ENCODE measurements around the gene DGKG. TPM values are rescaled to one million over a fixed set of nuclear protein-coding genes. Genes with fewer than 3 reads are reported as not detected.

Gene DGKG
- total RNA-seq, 1 donor from 2014 or later: 4.7 TPM

- no peaks in the 10 kb centered on the region for H3K4me1 ChIP-seq
- DNase-seq (no peak), ATAC-seq (no peak)
- H3K9me3 ChIP-seq: no peaks in the 10 kb centered on the region
- no peaks in the 10 kb centered on the region for H3K27me3 ChIP-seq
- H3K27ac ChIP-seq: no peak overlapping the region
- intact Hi-C loops (cut with DNase I): no loop called here
- no peak overlapping the region for H3K4me3 ChIP-seq
- TF ChIP-seq CTCF (IDR thresholded peaks at IDR 0.05): no peak
- no peaks in the 10 kb centered on the region for H3K36me3 ChIP-seq
Measured at GRCh38 chr3:186132487-186132886, 229.5 kb downstream of the DGKG start.

GRCh38 chr3:186129206-186129605 is 232.8 kb downstream of the DGKG start:
- no peak for TF ChIP-seq CTCF (IDR thresholded peaks at IDR 0.05)
- no peak for ATAC-seq
- intact Hi-C loops (cut with DNase I): no loop called here

GRCh38 chr3:186128158-186128557 is 233.9 kb downstream of the DGKG start:
- no peaks in the 10 kb centered on the region for H3K27me3 ChIP-seq
- intact Hi-C loops (cut with DNase I): no loop called here

More at GRCh38 chr3:186129206-186129605, 232.8 kb downstream of the DGKG start:
- DNase-seq: no peak
- H3K4me3 ChIP-seq: no peak overlapping the region
- no peaks in the 10 kb centered on the region for H3K4me1 ChIP-seq
- no peaks in the 10 kb centered on the region for H3K36me3 ChIP-seq
- no peaks in the 10 kb centered on the region for H3K9me3 ChIP-seq
- H3K27me3 ChIP-seq: no peaks in the 10 kb centered on the region
- H3K27ac ChIP-seq: no peak overlapping the region

GRCh38 chr3:186127463-186127862 is 234.6 kb downstream of the DGKG start:
- no peaks in the 10 kb centered on the region for H3K27me3 ChIP-seq
- intact Hi-C loops (cut with DNase I): no loop called here
- H3K36me3 ChIP-seq: no peaks in the 10 kb centered on the region
- DNase-seq: no peak
- no peak for TF ChIP-seq CTCF (IDR thresholded peaks at IDR 0.05)
- ATAC-seq: no peak
- H3K4me3 ChIP-seq: no peak overlapping the region
- no peak overlapping the region for H3K27ac ChIP-seq
- H3K4me1 ChIP-seq: no peaks in the 10 kb centered on the region
- H3K9me3 ChIP-seq: no peaks in the 10 kb centered on the region

More at GRCh38 chr3:186128158-186128557, 233.9 kb downstream of the DGKG start:
- Histone ChIP-seq H3K4me3 (no peak overlapping the region), H3K36me3 (no peaks in the 10 kb centered on the region), H3K27ac (no peak overlapping the region), H3K4me1 (no peaks in the 10 kb centered on the region), H3K9me3 (no peaks in the 10 kb centered on the region)
- no peak for ATAC-seq
- DNase-seq: no peak
- TF ChIP-seq CTCF (IDR thresholded peaks at IDR 0.05): no peak

GRCh38 chr3:186125118-186125517 is 236.9 kb downstream of the DGKG start:
- no peak overlapping the region for H3K27ac ChIP-seq
- no peaks in the 10 kb centered on the region for H3K27me3 ChIP-seq
- no peaks in the 10 kb centered on the region for H3K9me3 ChIP-seq
- no peak for ATAC-seq
- intact Hi-C loops (cut with DNase I): no loop called here
- no peaks in the 10 kb centered on the region for H3K36me3 ChIP-seq
- no peak for DNase-seq
- no peak overlapping the region for H3K4me3 ChIP-seq
- no peak for TF ChIP-seq CTCF (IDR thresholded peaks at IDR 0.05)
- no peaks in the 10 kb centered on the region for H3K4me1 ChIP-seq

- H3K4me3 ChIP-seq: no peak overlapping the region
- no peaks in the 10 kb centered on the region for H3K4me1 ChIP-seq
- TF ChIP-seq CTCF (IDR thresholded peaks at IDR 0.05): no peak
- peak overlapping the region; percentile 26 for H3K27ac ChIP-seq
- intact Hi-C loops (cut with DNase I): no loop called here
- no peaks in the 10 kb centered on the region for H3K36me3 ChIP-seq
- H3K9me3 ChIP-seq: no peaks in the 10 kb centered on the region
- ATAC-seq: peak; percentile 73
- DNase-seq: no peak
- H3K27me3 ChIP-seq: no peaks in the 10 kb centered on the region
Measured at GRCh38 chr3:186124592-186124991, 237.4 kb downstream of the DGKG start.
